GM21367 (cell line): ENCODE results near the gene HMCN2.

ENCODE experiments used
- ATAC-seq: cut with Tn5 transposase; IDR thresholded peaks from one replicate; pipeline ENCODE4 v1.9.1; 2021; ENCODE audit not compliant: unreplicated experiment

Gene HMCN2

GRCh38 chr9:130444565-130445221, 179.1 kb downstream of the HMCN2 start, which contains the start of gene ASS1:
Gene ASS1, plus strand, starts transcription at chr9:130444961. Its CDS starts 7,268 bp downstream, at chr9:130452229.
- ATAC-seq = no peak

- ATAC-seq = no peak
These were observed 179.9 kb downstream of the HMCN2 start for GRCh38 chr9:130445268-130445983.

GRCh38 chr9:130446101-130446861, 180.7 kb downstream of the HMCN2 start:
- ATAC-seq = no peak

GRCh38 chr9:130447193-130447816, 181.7 kb downstream of the HMCN2 start:
- no peak for ATAC-seq

GRCh38 chr9:130448035-130448624, 182.6 kb downstream of the HMCN2 start:
- ATAC-seq = no peak

- no peak for ATAC-seq
These were observed 183.4 kb downstream of the HMCN2 start for GRCh38 chr9:130448771-130449603.

GRCh38 chr9:130450344-130451003, 184.9 kb downstream of the HMCN2 start:
- no peak for ATAC-seq

GRCh38 chr9:130451004-130451390, 185.4 kb downstream of the HMCN2 start:
- no peak for ATAC-seq

- ATAC-seq = no peak
These were observed 186.2 kb downstream of the HMCN2 start for GRCh38 chr9:130451509-130452388.

- no peak for ATAC-seq
These were observed 187.3 kb downstream of the HMCN2 start for GRCh38 chr9:130452835-130453234.

GRCh38 chr9:130453487-130453886, 187.9 kb downstream of the HMCN2 start:
- no peak for ATAC-seq

- no peak for ATAC-seq
These were observed 188.7 kb downstream of the HMCN2 start for GRCh38 chr9:130454096-130454811.

- no peak for ATAC-seq
These were observed 189.3 kb downstream of the HMCN2 start for GRCh38 chr9:130454812-130455325.

- no peak for ATAC-seq
These were observed 192.7 kb downstream of the HMCN2 start for GRCh38 chr9:130458027-130458803.

GRCh38 chr9:130458804-130459067, 193.2 kb downstream of the HMCN2 start:
- no peak for ATAC-seq

- no peak for ATAC-seq
These were observed 193.6 kb downstream of the HMCN2 start for GRCh38 chr9:130459151-130459550.

GRCh38 chr9:130459941-130460669, 194.5 kb downstream of the HMCN2 start:
- ATAC-seq = no peak
